Measurements from ENCODE around the gene SETD1A. TPM values are rescaled to one million over a fixed set of nuclear protein-coding genes. Genes with fewer than 3 reads are reported as not detected.
A peak's percentile ranks its signal among the peaks of the same experiment; 100 is the strongest.

The SETD1A gene
- total RNA-seq, 1 experiment from 2014 or later = 15.8 TPM

DNA sequence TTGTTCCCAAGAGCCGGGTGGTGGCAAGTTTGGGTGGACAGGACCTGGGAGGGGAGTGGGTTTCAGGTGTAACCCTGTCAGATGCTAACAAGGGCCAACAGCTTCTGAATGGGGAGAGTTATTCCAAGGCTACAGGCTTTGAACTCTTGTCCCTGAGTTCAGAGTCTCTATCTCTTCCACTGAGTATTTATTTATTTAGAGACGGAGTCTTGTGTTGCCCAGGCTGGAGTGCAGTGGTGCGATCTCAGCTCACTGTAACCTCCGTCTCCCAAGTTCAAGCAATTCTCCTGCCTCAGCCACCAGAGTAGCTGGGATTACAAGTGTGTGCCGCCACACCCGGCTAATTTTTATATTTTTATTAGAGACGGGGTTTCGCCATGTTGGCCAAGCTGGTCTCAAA, 2.6 kb upstream of the SETD1A start:
- Mint-ChIP-seq H3K27me3 (ENCODE audit: insufficient read depth, unreplicated experiment) (no peaks in the 10 kb centered on the region), H3K4me3 (ENCODE audit: unreplicated experiment) (no peak overlapping the region), H3K36me3 (ENCODE audit: insufficient read depth, unreplicated experiment) (peaks cover 51% of the 10 kb centered on the region), H3K9me3 (ENCODE audit: unreplicated experiment) (no peaks in the 10 kb centered on the region), H3K4me1 (ENCODE audit: insufficient read depth, unreplicated experiment) (peaks cover 18% of the 10 kb centered on the region), H3K27ac (ENCODE audit: low read depth, unreplicated experiment) (no peak overlapping the region)
- ChIA-PET POLR2A (interaction anchor here (0.7 to 1.5 kb wide), 3 partner anchors 11 to 919 kb away, joined by 3 to 4 read pairs (median 3); partner anchors contain the start of genes ZNF646 and ZNF668), CTCF (interaction anchor here (0.6 to 7.4 kb wide), 7 partner anchors 9 to 916 kb away, joined by 3 to 66 read pairs (median 4); partner anchors contain the start of gene ZNF843)
- intact Hi-C loops (cut with micrococcal nuclease) = no loop called here
- no peak for TF ChIP-seq CTCF (IDR thresholded peaks at IDR 0.05; ENCODE audit: unreplicated experiment)
- BruUV-seq (replicated peaks) = no TSS peak
- no peak for DNase-seq (ENCODE audit: unreplicated experiment)

- Mint-ChIP-seq H3K27ac (ENCODE audit: low read depth, unreplicated experiment) (peak overlapping the region; percentile 92), H3K27me3 (ENCODE audit: insufficient read depth, unreplicated experiment) (no peaks in the 10 kb centered on the region), H3K9me3 (ENCODE audit: unreplicated experiment) (no peaks in the 10 kb centered on the region), H3K4me3 (ENCODE audit: unreplicated experiment) (peak overlapping the region; percentile 90), H3K36me3 (ENCODE audit: insufficient read depth, unreplicated experiment) (peaks cover 59% of the 10 kb centered on the region), H3K4me1 (ENCODE audit: insufficient read depth, unreplicated experiment) (peaks cover 20% of the 10 kb centered on the region)
- CTCF ChIA-PET = interaction anchor here (7.4 kb wide), 1 partner anchor 16 kb away, joined by 66 read pairs; no protein-coding TSS in a partner anchor
- peak; percentile 12 for TF ChIP-seq CTCF (IDR thresholded peaks at IDR 0.05; ENCODE audit: unreplicated experiment)
- intact Hi-C loops (cut with micrococcal nuclease) = no loop called here
- BruUV-seq (replicated peaks) = TSS peak; percentile 76
- peak; percentile 84 for DNase-seq (ENCODE audit: unreplicated experiment)
- POLR2A ChIA-PET = interaction anchor here (0.7 to 1.5 kb wide), 7 partner anchors 8 to 501 kb away, joined by 3 to 4 read pairs (median 3); partner anchors contain the start of genes ORAI3, ZNF646 and ZNF668
Observed at GRCh38 chr16:30956601-30957455, 726 bp upstream of the SETD1A start.

GRCh38 chr16:30958175-30959079, 873 bp downstream of the SETD1A start:
- ChIA-PET POLR2A (interaction anchor here (0.6 to 1.6 kb wide), 10 partner anchors 8 to 502 kb away, joined by 3 to 8 read pairs (median 4); partner anchors contain the start of genes ORAI3, STX4, ZNF646 and ZNF668), CTCF (interaction anchor here (0.6 to 1.1 kb wide), 6 partner anchors 27 to 477 kb away, joined by 3 to 7 read pairs (median 4); partner anchors contain the start of gene HSD3B7)
- Mint-ChIP-seq H3K9me3 (ENCODE audit: unreplicated experiment) (no peaks in the 10 kb centered on the region), H3K36me3 (ENCODE audit: insufficient read depth, unreplicated experiment) (peaks cover 65% of the 10 kb centered on the region), H3K27me3 (ENCODE audit: insufficient read depth, unreplicated experiment) (no peaks in the 10 kb centered on the region), H3K4me3 (ENCODE audit: unreplicated experiment) (peak overlapping the region; percentile 90), H3K4me1 (ENCODE audit: insufficient read depth, unreplicated experiment) (peaks cover 20% of the 10 kb centered on the region), H3K27ac (ENCODE audit: low read depth, unreplicated experiment) (peak overlapping the region; percentile 92)
- TF ChIP-seq CTCF (IDR thresholded peaks at IDR 0.05; ENCODE audit: unreplicated experiment) = no peak
- intact Hi-C loops (cut with micrococcal nuclease) = no loop called here
- peak; percentile 47 for DNase-seq (ENCODE audit: unreplicated experiment)
- no TSS peak for BruUV-seq (replicated peaks)

All from MCF 10A (cell line).